MG63 (cell line): ENCODE results near the gene ZKSCAN7. TPM values are rescaled to one million over a fixed set of nuclear protein-coding genes. Genes with fewer than 3 reads are reported as not detected.
A peak's percentile ranks its signal among the peaks of the same experiment; 100 is the strongest.
"Not testable (repeated sequence)": the region's sequence is repeated elsewhere in the genome, so short reads cannot be mapped to it uniquely, and the experiment has no call there.

ENCODE experiments used
- DNase-seq: peaks from one replicate; pipeline ENCODE4 v3.0.0-alpha.2; 2020
- H3K27me3 ChIP-seq: fragments of 250-450 bp; sonication (Bioruptor Pico); 2 replicates; pipeline ENCODE4 v1.5.1; 2020; ENCODE audit warnings: mild to moderate bottlenecking, moderate library complexity
- H3K36me3 ChIP-seq: fragments of 250-450 bp; sonication (Bioruptor Pico); 2 replicates; pipeline ENCODE4 v1.5.1; 2020; ENCODE audit warnings: mild to moderate bottlenecking, moderate library complexity
- H3K4me3 ChIP-seq: fragments of 250-450 bp; sonication (Bioruptor Pico); 2 replicates; pipeline ENCODE4 v1.5.1; 2020; ENCODE audit warnings: mild to moderate bottlenecking, moderate library complexity
- H3K9me3 ChIP-seq: fragments of 250-450 bp; sonication (Bioruptor Pico); 2 replicates; pipeline ENCODE4 v1.5.1; 2020; ENCODE audit warnings: mild to moderate bottlenecking, moderate library complexity
- total RNA-seq: library from RNA; depleted of rRNA; stranded (reverse); fragments of >200 nt; shearing (Covaris generic); gene quantifications from 2 replicates; pipeline ENCODE4 v1.2.3, GENCODE V29; 2014; ENCODE audit warnings: low replicate concordance

Gene ZKSCAN7
- total RNA-seq, 1 experiment from 2014 or later = not detected

GRCh38 chr3:44557074-44557473 lies 2.1 kb downstream of the ZKSCAN7 start:
- Histone ChIP-seq H3K9me3 (no peaks in the 10 kb centered on the region), H3K36me3 (no peaks in the 10 kb centered on the region), H3K4me3 (no peak overlapping the region), H3K27me3 (no peaks in the 10 kb centered on the region)
- DNase-seq = no peak

DNA sequence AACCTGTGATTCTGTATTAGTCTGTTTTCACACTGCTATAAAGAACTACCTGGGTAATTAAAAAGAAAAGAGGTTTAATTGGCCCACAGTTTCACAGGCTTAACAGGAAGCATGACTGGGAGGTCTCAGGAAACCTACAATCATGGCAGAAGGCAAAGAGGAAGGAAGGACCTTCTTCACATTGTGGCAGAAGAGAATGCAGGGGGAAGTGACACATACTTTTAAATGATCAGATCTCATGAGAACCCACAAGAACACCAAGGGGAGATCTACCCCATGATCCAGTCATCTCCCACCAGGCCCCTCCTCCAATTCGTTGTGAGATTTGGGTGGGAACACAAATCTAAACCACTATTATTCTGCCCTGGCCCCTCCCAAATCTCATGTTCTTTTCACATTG lies 6.1 kb downstream of the ZKSCAN7 start:
- Histone ChIP-seq H3K27me3 (no peaks in the 10 kb centered on the region), H3K4me3 (no peak overlapping the region), H3K9me3 (no peaks in the 10 kb centered on the region), H3K36me3 (no peaks in the 10 kb centered on the region)
- no peak for DNase-seq

- no peaks in the 10 kb centered on the region for H3K9me3 ChIP-seq
- H3K4me3 ChIP-seq = no peak overlapping the region
- no peak for DNase-seq
- H3K27me3 ChIP-seq = no peaks in the 10 kb centered on the region
- no peaks in the 10 kb centered on the region for H3K36me3 ChIP-seq
Observed at GRCh38 chr3:44562147-44562546, 7.2 kb downstream of the ZKSCAN7 start.

GRCh38 chr3:44568561-44568960 lies 13.6 kb downstream of the ZKSCAN7 start:
- Histone ChIP-seq H3K4me3 (no peak overlapping the region), H3K36me3 (no peaks in the 10 kb centered on the region), H3K27me3 (no peaks in the 10 kb centered on the region), H3K9me3 (no peaks in the 10 kb centered on the region; the same call in 1 of the 2 replicates)
- DNase-seq = no peak

GRCh38 chr3:44571024-44571423 lies 16.0 kb downstream of the ZKSCAN7 start:
- H3K27me3 ChIP-seq = no peaks in the 10 kb centered on the region
- no peak for DNase-seq
- no peaks in the 10 kb centered on the region; the same call in 1 of the 2 replicates for H3K9me3 ChIP-seq
- H3K4me3 ChIP-seq = no peak overlapping the region
- no peaks in the 10 kb centered on the region for H3K36me3 ChIP-seq

- no peaks in the 10 kb centered on the region for H3K27me3 ChIP-seq
- no peaks in the 10 kb centered on the region for H3K36me3 ChIP-seq
- H3K9me3 ChIP-seq = no peaks in the 10 kb centered on the region; the same call in 1 of the 2 replicates
- no peak overlapping the region for H3K4me3 ChIP-seq
- no peak for DNase-seq
Observed at GRCh38 chr3:44576613-44577012, 21.6 kb downstream of the ZKSCAN7 start.

- not testable (repeated sequence) for H3K4me3 ChIP-seq, H3K36me3 ChIP-seq, H3K27me3 ChIP-seq, H3K9me3 ChIP-seq, DNase-seq
Observed at GRCh38 chr3:44577354-44577952, 22.5 kb downstream of the ZKSCAN7 start.

DNA sequence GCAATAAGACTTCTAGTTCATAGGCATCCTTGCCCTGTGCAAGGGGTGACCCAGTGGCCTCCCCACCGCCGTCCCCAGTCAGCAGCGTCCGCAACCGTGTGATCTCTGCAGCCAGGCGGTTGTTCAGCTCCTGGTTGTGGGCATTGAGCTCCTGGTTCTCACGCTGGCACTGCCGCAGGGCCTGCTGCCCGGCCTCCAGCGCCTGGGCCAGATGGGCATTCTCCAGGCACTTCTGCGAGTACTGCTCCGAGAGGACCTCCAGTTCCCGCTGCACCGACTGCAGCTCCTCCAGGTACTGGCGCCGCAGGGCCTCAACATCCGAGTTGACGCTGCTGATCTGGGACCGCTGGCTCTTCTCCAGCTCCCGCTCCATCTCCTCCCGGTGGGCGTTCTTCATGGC lies 23.3 kb downstream of the ZKSCAN7 start:
- not testable (repeated sequence) for DNase-seq, H3K9me3 ChIP-seq, H3K36me3 ChIP-seq, H3K27me3 ChIP-seq, H3K4me3 ChIP-seq

GRCh38 chr3:44578924-44579515 lies 24.0 kb downstream of the ZKSCAN7 start:
- DNase-seq, H3K4me3 ChIP-seq: not testable (repeated sequence)

GRCh38 chr3:44579749-44580148 lies 24.8 kb downstream of the ZKSCAN7 start:
- H3K27me3 ChIP-seq, H3K36me3 ChIP-seq, DNase-seq, H3K4me3 ChIP-seq, H3K9me3 ChIP-seq: not testable (repeated sequence)

More at GRCh38 chr3:44578924-44579515, 24.0 kb downstream of the ZKSCAN7 start:
- not testable (repeated sequence) for H3K9me3 ChIP-seq, H3K36me3 ChIP-seq, H3K27me3 ChIP-seq

- DNase-seq, H3K4me3 ChIP-seq, H3K36me3 ChIP-seq, H3K9me3 ChIP-seq, H3K27me3 ChIP-seq: not testable (repeated sequence)
Observed at GRCh38 chr3:44580971-44581370, 26.0 kb downstream of the ZKSCAN7 start.

- DNase-seq = peak; percentile 30
- Histone ChIP-seq H3K4me3 (peak within 1 kb of the TSS; percentile 26), H3K36me3 (no peaks in the 10 kb centered on the region), H3K27me3 (no peaks in the 10 kb centered on the region), H3K9me3 (no peaks in the 10 kb centered on the region)
Observed at GRCh38 chr3:44584646-44585501, 29.9 kb downstream of the ZKSCAN7 start, which contains the start of gene ZNF660. ZNF660 (plus strand) TSS chr3:44584964; CDS start chr3:44594194, 9,230 bp downstream.

DNA sequence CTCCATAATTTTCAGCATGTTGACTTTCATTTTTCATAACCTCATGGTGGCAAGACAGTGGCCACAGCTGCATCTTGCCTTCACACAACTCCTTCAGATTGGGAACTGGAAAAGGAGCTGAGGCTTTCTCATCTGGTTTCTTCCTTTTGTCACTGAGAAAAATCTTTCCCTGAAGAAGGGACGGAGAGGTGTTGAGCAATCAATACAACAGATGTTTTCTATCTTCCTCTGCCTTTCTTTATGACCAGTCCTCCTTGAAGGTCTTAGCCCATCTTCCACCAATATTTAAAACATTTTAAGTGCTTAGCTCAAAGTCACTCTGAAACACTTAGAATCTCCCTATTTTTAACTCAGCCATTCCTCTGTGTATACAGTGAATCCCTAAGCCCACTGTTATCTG lies 41.6 kb downstream of the ZKSCAN7 start:
- no peaks in the 10 kb centered on the region for H3K36me3 ChIP-seq
- H3K9me3 ChIP-seq = no peaks in the 10 kb centered on the region
- no peak overlapping the region for H3K4me3 ChIP-seq
- no peak for DNase-seq
- no peaks in the 10 kb centered on the region for H3K27me3 ChIP-seq

GRCh38 chr3:44601749-44602148 lies 46.8 kb downstream of the ZKSCAN7 start:
- DNase-seq = no peak
- no peaks in the 10 kb centered on the region for H3K27me3 ChIP-seq
- H3K4me3 ChIP-seq = no peak overlapping the region
- H3K9me3 ChIP-seq = no peaks in the 10 kb centered on the region
- no peaks in the 10 kb centered on the region for H3K36me3 ChIP-seq

DNA sequence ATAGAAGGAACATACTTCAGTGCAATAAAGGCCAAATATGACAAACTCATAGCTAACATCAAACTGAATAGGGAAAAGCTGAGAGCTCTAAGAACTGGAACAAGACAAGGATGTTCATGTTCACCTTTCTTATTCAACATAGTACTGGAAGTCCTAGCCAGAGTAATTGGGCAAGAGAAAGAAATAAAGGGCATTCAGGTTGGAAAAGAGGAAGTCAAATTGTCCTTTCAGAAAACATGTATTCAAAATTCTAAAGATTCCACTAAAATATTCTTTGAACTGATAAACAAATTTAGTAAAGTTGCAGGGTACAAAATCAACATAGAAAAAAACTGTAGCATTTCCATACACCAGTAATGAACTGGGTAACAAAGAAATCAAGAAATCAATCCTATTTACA lies 57.7 kb downstream of the ZKSCAN7 start:
- no peaks in the 10 kb centered on the region for H3K9me3 ChIP-seq
- no peaks in the 10 kb centered on the region for H3K27me3 ChIP-seq
- no peaks in the 10 kb centered on the region for H3K36me3 ChIP-seq
- no peak overlapping the region for H3K4me3 ChIP-seq
- DNase-seq = no peak
